Measurements from ENCODE around the gene TAF7L.
A peak's percentile ranks its signal among the peaks of the same experiment; 100 is the strongest.
"Not testable (repeated sequence)": the region's sequence is repeated elsewhere in the genome, so short reads cannot be mapped to it uniquely, and the experiment has no call there.

Gene TAF7L, protein sequence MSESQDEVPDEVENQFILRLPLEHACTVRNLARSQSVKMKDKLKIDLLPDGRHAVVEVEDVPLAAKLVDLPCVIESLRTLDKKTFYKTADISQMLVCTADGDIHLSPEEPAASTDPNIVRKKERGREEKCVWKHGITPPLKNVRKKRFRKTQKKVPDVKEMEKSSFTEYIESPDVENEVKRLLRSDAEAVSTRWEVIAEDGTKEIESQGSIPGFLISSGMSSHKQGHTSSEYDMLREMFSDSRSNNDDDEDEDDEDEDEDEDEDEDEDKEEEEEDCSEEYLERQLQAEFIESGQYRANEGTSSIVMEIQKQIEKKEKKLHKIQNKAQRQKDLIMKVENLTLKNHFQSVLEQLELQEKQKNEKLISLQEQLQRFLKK

DNA sequence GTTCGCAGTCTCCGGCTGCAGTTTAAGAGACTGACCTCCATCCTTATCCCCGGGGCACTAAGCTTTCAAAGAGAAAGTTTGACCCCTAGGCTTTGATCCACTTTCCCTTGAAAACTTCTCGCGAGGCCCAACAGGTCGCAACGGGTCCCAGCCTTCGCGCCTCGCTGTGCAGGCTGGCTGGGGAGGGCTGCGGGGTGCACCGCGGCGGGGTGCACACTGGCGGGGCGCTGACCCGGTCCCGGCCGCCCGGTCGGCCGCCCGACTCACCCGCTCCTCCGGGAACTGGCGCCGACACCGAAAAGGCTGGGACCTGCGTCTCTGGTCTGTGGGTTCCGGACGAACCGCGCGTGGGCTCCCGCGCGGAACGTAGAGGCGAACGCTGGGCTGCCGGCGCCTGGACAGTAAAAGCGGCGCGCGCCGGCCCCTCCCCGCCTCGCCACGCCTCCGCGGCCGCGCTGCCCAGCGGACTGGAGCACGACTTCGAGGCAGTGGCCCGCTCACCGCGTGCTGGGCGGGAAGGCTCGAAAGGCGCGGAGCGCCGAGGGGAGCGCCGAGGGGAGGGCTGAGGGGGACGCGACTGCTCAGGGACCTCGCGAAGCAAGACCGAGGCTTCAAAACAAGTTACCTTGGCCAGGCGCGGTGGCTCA is at the start of gene TAF7L:
TSS of gene TAF7L (minus strand) at position 378 of the 647 bp plus-strand sequence. CDS start 3,791 bp downstream, outside the sequence.
- no peak within 1 kb of the TSS for H3K4me3 ChIP-seq (ENCODE audit: low read depth, low read length)
- TF ChIP-seq, protein P1, sequence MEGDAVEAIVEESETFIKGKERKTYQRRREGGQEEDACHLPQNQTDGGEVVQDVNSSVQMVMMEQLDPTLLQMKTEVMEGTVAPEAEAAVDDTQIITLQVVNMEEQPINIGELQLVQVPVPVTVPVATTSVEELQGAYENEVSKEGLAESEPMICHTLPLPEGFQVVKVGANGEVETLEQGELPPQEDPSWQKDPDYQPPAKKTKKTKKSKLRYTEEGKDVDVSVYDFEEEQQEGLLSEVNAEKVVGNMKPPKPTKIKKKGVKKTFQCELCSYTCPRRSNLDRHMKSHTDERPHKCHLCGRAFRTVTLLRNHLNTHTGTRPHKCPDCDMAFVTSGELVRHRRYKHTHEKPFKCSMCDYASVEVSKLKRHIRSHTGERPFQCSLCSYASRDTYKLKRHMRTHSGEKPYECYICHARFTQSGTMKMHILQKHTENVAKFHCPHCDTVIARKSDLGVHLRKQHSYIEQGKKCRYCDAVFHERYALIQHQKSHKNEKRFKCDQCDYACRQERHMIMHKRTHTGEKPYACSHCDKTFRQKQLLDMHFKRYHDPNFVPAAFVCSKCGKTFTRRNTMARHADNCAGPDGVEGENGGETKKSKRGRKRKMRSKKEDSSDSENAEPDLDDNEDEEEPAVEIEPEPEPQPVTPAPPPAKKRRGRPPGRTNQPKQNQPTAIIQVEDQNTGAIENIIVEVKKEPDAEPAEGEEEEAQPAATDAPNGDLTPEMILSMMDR (IDR thresholded peaks at IDR 0.05; ENCODE audit: control insufficient read depth, extremely low read depth, insufficient read depth), result no peak
- no peak for DNase-seq (ENCODE audit: low read depth)

- no peak overlapping the region for H3K4me3 ChIP-seq (ENCODE audit: low read depth, low read length)
- DNase-seq (ENCODE audit: low read depth), result no peak
These were observed 46.7 kb upstream of the TAF7L start for GRCh38 chrX:101337776-101338271.

DNA sequence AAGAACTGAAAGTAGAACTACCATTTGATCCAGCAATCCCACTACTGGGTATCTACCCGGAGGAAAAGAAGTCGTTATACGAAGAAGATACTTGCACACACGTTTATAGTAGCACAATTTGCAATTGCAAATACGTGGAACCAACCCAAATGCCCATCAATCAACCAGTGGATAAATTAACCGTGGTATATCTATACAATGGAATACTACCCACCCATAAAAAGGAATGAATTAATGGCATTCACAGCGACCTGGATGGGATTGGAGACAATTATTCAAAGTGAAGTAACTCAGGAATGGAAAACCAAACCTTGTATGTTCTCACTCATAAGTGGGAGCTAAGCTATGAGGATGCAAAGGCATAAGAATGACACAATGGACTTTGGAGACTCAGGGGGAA is 43.2 kb upstream of the TAF7L start:
- DNase-seq (ENCODE audit: low read depth), result not testable (repeated sequence)

More at GRCh38 chrX:101337776-101338271, 46.7 kb upstream of the TAF7L start:
- TF ChIP-seq, protein P1 (IDR thresholded peaks at IDR 0.05; ENCODE audit: control insufficient read depth, extremely low read depth, insufficient read depth), result no peak

DNA sequence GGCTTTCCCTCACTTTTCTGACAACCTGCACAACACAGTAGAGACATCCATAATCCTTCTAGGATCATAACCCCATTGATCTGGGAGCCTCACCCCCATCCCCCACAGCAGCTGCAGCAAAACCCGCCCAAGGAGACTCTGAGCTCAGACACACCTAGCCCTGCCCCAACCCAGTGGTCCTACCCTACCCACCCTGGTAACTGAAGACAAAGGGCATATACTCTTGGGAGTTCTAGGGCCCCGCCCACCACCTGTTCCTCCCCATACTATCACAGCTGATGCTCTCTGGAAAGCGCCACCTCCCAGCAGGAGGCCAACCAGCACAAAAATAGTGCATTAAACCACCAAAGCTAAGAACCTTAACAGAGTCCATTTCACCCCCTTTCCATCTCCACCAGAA is 35.5 kb upstream of the TAF7L start:
- not testable (repeated sequence) for H3K4me3 ChIP-seq (ENCODE audit: low read depth, low read length); DNase-seq (ENCODE audit: low read depth)

More for the DNA sequence above, 43.2 kb upstream of the TAF7L start:
- not testable (repeated sequence) for H3K4me3 ChIP-seq (ENCODE audit: low read depth, low read length)

DNA sequence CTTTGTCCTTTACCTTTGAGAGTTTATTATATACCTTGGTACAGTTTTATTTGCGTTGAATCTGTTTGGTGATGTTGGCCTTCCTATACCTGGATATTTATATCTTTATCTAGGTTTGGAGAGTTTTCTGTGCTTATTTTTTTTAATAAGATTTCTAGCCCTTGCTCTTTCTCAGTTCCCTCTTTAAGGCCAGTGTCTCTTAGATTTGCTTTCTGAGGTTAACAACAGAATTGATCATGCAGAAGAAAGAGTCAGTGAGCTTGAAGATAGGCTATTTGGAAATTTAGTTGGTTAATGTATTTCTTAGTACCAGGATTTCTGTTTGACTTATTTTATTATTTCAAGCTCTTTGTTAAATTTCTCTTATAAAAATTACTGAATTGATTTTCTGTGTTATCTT is 12.7 kb upstream of the TAF7L start:
- H3K4me3 ChIP-seq (ENCODE audit: low read depth, low read length), result no peak overlapping the region
- TF ChIP-seq, protein P1 (IDR thresholded peaks at IDR 0.05; ENCODE audit: control insufficient read depth, extremely low read depth, insufficient read depth), result no peak
- no peak for DNase-seq (ENCODE audit: low read depth)

GRCh38 chrX:101295603-101296002 is 4.5 kb upstream of the TAF7L start:
- not testable (repeated sequence) for DNase-seq (ENCODE audit: low read depth); H3K4me3 ChIP-seq (ENCODE audit: low read depth, low read length)

DNA sequence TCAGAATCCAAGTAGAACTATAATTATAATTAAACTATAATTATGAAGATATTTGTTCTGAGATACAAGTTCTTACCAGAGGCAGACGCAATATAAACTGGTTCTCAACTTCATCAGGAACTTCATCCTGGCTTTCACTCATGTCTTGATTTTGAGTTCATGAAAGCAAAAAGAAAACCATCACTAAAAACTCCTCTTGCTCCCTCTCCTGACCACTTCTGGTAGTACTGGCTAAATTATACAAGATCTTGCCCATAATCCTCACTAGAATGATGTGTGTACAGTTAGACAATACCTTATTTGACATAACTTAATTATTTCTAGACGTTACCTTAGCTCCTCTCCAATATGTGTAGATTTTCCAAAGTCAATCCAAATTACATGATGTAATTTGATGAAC is 3.7 kb downstream of the TAF7L start:
- TF ChIP-seq, protein P1 (IDR thresholded peaks at IDR 0.05; ENCODE audit: control insufficient read depth, extremely low read depth, insufficient read depth), result peak; percentile 52
- DNase-seq (ENCODE audit: low read depth), result peak; percentile 2
- H3K4me3 ChIP-seq (ENCODE audit: low read depth, low read length), result no peak overlapping the region

DNA sequence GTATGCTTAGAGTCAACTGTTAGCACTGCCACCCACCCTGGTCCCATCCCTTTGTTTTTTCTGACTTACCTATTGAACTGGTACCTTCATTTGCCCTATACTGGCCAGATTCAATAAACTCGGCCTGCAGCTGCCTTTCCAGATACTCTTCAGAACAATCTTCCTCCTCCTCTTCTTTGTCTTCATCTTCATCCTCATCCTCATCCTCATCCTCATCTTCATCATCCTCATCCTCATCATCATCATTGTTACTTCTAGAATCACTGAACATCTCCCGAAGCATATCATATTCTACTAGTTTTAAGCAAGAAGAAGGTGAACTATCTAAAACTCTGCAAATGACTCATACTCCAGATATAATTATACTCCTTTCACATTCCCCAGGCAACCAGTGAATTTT is 14.9 kb downstream of the TAF7L start:
- no peak overlapping the region for H3K4me3 ChIP-seq (ENCODE audit: low read depth, low read length)
- TF ChIP-seq, protein P1 (IDR thresholded peaks at IDR 0.05; ENCODE audit: control insufficient read depth, extremely low read depth, insufficient read depth), result no peak
- no peak for DNase-seq (ENCODE audit: low read depth)

Measured in LNCaP clone FGC (cell line).